HepG2 (cell line): ENCODE data around the gene PLCXD1. TPM values are rescaled to one million over a fixed set of nuclear protein-coding genes. Genes with fewer than 3 reads are reported as not detected.

Experiments
- CAMTA2 ChIP-seq: sonication (generic); formaldehyde crosslinking; IDR thresholded peaks from 2 replicates; pipeline ENCODE4 v1.4.0; 2020; ENCODE audit warnings: mild to moderate bottlenecking, missing genetic modification reagents, borderline replicate concordance
- CBX1 ChIP-seq: IDR thresholded peaks from one replicate; pipeline ENCODE4 v1.6.1; 2016; ENCODE audit warnings: antibody characterized with exemption, low read depth
- EEA1 ChIP-seq: sonication (generic); formaldehyde crosslinking; IDR thresholded peaks from 2 replicates; pipeline ENCODE4 v1.5.1; 2020; ENCODE audit warnings: mild to moderate bottlenecking, missing genetic modification reagents, borderline replicate concordance
- GATA4 ChIP-seq: sonication (generic); IDR thresholded peaks from 2 replicates; pipeline ENCODE4 v1.6.1; 2016; ENCODE audit warnings: antibody characterized with exemption, low read depth, borderline replicate concordance
- GFI1 ChIP-seq: sonication (generic); formaldehyde crosslinking; IDR thresholded peaks from 2 replicates; pipeline ENCODE4 v1.5.0; 2020; ENCODE audit warnings: missing genetic modification reagents, mild to moderate bottlenecking, borderline replicate concordance
- GLI4 ChIP-seq: sonication (generic); formaldehyde crosslinking; IDR thresholded peaks from 2 replicates; pipeline ENCODE4 v1.5.1; 2020; ENCODE audit warnings: missing genetic modification reagents, mild to moderate bottlenecking, moderate library complexity, borderline replicate concordance
- HDAC1 ChIP-seq: sonication (generic); formaldehyde crosslinking; IDR thresholded peaks from 2 replicates; pipeline ENCODE4 v1.5.1; 2020; ENCODE audit warnings: mild to moderate bottlenecking, missing genetic modification reagents
- HES4 ChIP-seq: sonication (generic); formaldehyde crosslinking; IDR thresholded peaks from 2 replicates; pipeline ENCODE4 v1.9.0; 2021; ENCODE audit warnings: mild to moderate bottlenecking, missing genetic modification reagents, borderline replicate concordance
- HOXA5 ChIP-seq: sonication (generic); formaldehyde crosslinking; IDR thresholded peaks from 2 replicates; pipeline ENCODE4 v1.4.0; 2020; ENCODE audit warnings: missing genetic modification reagents
- IRX3 ChIP-seq: sonication (generic); formaldehyde crosslinking; IDR thresholded peaks from 2 replicates; pipeline ENCODE4 v1.8.1; 2023; ENCODE audit warnings: mild to moderate bottlenecking, low read depth, missing genetic modification reagents, borderline replicate concordance
- KDM2A ChIP-seq: sonication (generic); formaldehyde crosslinking; IDR thresholded peaks from 2 replicates; pipeline ENCODE4 v1.4.0; 2020; ENCODE audit warnings: low read depth, missing genetic modification reagents, borderline replicate concordance
- NFYB ChIP-seq: sonication (generic); formaldehyde crosslinking; IDR thresholded peaks from 2 replicates; pipeline ENCODE4 v1.4.0; 2020; ENCODE audit warnings: missing genetic modification reagents
- NR2F2 ChIP-seq: IDR thresholded peaks from 2 replicates; pipeline ENCODE4 v1.6.1; 2012; ENCODE audit warnings: low read depth, inconsistent platforms, borderline replicate concordance
- PAWR ChIP-seq: sonication (generic); formaldehyde crosslinking; IDR thresholded peaks from 2 replicates; pipeline ENCODE4 v1.4.0; 2020; ENCODE audit warnings: missing genetic modification reagents, mild to moderate bottlenecking, borderline replicate concordance
- PCBP1 ChIP-seq: fragments of 200-400 bp; formaldehyde crosslinking; IDR thresholded peaks from 2 replicates; pipeline ENCODE4 v1.6.1; 2017; ENCODE audit warnings: mild to moderate bottlenecking, low read depth, low read length, borderline replicate concordance
- SOX6 ChIP-seq, 2 experiments: fragments of 450-650 bp in 1 of 2; sonication (generic) in 1 of 2; formaldehyde crosslinking in 1 of 2; IDR thresholded peaks; 2 replicates each; pipeline versions ENCODE4 v1.4.0 to v1.6.1; 2017 to 2020; ENCODE audit warnings: antibody characterized with exemption in 1 of 2, mild to moderate bottlenecking in 1 of 2, missing genetic modification reagents in 1 of 2
- ZNF350 ChIP-seq: sonication (generic); formaldehyde crosslinking; IDR thresholded peaks from 2 replicates; pipeline ENCODE4 v1.4.0; 2020; ENCODE audit warnings: mild to moderate bottlenecking, low read depth, missing genetic modification reagents, borderline replicate concordance
- ZNF605 ChIP-seq: sonication (generic); formaldehyde crosslinking; IDR thresholded peaks from 2 replicates; pipeline ENCODE4 v1.8.0; 2022; ENCODE audit warnings: mild to moderate bottlenecking, missing genetic modification reagents
- ZNF678 ChIP-seq: sonication (generic); formaldehyde crosslinking; IDR thresholded peaks from 2 replicates; pipeline ENCODE4 v1.4.0; 2020; ENCODE audit warnings: mild to moderate bottlenecking, missing genetic modification reagents
- ZSCAN30 ChIP-seq: sonication (generic); formaldehyde crosslinking; IDR thresholded peaks from 2 replicates; pipeline ENCODE4 v1.5.0; 2020; ENCODE audit warnings: mild to moderate bottlenecking, missing genetic modification reagents
- polyA plus RNA-seq, 8 experiments: library from polyadenylated mRNA; depleted of rRNA in 3 of 8; stranded (reverse) in 7 of 8; unstranded in 1 of 8; fragments of >200 nt; fragmentation: Illumina TruSeq in 4 of 8; extraction: Trizol in 4 of 8; gene quantifications; 2 replicates each; pipeline versions ENCODE4 v1.2.1 to v1.2.3, GENCODE V29; 2011 to 2016; ENCODE audit warnings: low read depth in 4 of 8, missing spikeins in 1 of 8, mixed read lengths in 1 of 8; ENCODE audit not compliant: insufficient read depth in 1 of 8
- total RNA-seq, 5 experiments: library from RNA; depleted of rRNA; stranded (reverse); fragments of >200 nt; fragmentation: Illumina TruSeq; extraction: Trizol; gene quantifications; 2 replicates each; pipeline ENCODE4 v1.2.3, GENCODE V29; 2016; ENCODE audit warnings: low read depth in 1 of 5
- TF ChIP-seq, protein P1 (sequence below): sonication (generic); formaldehyde crosslinking; IDR thresholded peaks from 2 replicates; pipeline ENCODE4 v1.4.0; 2020; ENCODE audit warnings: missing genetic modification reagents
- TF ChIP-seq, protein P2 (sequence below): sonication (generic); formaldehyde crosslinking; IDR thresholded peaks from 2 replicates; pipeline ENCODE4 v1.4.0; 2020; ENCODE audit warnings: mild to moderate bottlenecking, missing genetic modification reagents
- TF ChIP-seq, protein P3 (sequence below): IDR thresholded peaks from 2 replicates; pipeline ENCODE4 v1.6.1; 2016; ENCODE audit warnings: mild to moderate bottlenecking

Gene PLCXD1
- total and polyA plus RNA-seq, 2 of the 13 experiments (the other 11 are each of a cell fraction or from before 2014, with no cell fraction given), result 87.7 to 153 TPM

DNA sequence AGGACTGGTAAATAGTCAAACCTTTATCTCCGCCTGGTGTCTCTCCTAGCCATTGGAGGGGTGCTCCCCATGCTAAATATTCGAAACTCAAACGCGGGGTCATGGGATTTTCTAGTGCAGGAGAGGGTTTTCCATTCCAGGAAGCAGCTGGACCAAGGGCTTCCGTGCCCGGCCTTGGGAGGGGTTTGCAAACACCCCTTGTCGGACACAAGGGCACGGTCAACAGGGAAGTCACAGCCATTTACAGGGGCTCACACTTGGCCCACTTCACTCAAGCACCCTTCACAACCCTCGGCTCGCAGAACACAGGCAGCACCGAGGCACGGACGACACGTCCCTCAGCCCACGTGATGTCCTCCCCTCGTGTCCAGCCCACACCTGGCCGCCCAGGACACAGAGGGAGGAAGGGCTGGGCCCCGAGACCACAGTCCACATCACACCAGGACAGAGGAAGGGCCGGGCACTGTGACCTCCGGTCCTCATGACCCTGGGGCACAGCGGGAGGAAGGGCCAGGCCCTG, 10.3 kb upstream of the PLCXD1 start (continued):
- TF ChIP-seq, protein P1, sequence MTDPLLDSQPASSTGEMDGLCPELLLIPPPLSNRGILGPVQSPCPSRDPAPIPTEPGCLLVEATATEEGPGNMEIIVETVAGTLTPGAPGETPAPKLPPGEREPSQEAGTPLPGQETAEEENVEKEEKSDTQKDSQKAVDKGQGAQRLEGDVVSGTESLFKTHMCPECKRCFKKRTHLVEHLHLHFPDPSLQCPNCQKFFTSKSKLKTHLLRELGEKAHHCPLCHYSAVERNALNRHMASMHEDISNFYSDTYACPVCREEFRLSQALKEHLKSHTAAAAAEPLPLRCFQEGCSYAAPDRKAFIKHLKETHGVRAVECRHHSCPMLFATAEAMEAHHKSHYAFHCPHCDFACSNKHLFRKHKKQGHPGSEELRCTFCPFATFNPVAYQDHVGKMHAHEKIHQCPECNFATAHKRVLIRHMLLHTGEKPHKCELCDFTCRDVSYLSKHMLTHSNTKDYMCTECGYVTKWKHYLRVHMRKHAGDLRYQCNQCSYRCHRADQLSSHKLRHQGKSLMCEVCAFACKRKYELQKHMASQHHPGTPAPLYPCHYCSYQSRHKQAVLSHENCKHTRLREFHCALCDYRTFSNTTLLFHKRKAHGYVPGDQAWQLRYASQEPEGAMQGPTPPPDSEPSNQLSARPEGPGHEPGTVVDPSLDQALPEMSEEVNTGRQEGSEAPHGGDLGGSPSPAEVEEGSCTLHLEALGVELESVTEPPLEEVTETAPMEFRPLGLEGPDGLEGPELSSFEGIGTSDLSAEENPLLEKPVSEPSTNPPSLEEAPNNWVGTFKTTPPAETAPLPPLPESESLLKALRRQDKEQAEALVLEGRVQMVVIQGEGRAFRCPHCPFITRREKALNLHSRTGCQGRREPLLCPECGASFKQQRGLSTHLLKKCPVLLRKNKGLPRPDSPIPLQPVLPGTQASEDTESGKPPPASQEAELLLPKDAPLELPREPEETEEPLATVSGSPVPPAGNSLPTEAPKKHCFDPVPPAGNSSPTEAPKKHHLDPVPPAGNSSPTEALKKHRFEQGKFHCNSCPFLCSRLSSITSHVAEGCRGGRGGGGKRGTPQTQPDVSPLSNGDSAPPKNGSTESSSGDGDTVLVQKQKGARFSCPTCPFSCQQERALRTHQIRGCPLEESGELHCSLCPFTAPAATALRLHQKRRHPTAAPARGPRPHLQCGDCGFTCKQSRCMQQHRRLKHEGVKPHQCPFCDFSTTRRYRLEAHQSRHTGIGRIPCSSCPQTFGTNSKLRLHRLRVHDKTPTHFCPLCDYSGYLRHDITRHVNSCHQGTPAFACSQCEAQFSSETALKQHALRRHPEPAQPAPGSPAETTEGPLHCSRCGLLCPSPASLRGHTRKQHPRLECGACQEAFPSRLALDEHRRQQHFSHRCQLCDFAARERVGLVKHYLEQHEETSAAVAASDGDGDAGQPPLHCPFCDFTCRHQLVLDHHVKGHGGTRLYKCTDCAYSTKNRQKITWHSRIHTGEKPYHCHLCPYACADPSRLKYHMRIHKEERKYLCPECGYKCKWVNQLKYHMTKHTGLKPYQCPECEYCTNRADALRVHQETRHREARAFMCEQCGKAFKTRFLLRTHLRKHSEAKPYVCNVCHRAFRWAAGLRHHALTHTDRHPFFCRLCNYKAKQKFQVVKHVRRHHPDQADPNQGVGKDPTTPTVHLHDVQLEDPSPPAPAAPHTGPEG (CRISPR knock-in tag), result no peak
- TF ChIP-seq CAMTA2 (CRISPR knock-in tag) (no peak), IRX3 (CRISPR knock-in tag) (no peak), GFI1 (no peak), HDAC1 (peak; percentile 92), ZNF678 (CRISPR knock-in tag) (no peak), CBX1 (no peak), ZNF605 (CRISPR knock-in tag) (no peak), ZNF350 (CRISPR knock-in tag) (0 out of 2 replicates have a peak, but pooled peaks have one; percentile 16), HES4 (CRISPR knock-in tag) (0 out of 2 replicates have a peak, but pooled peaks have one; percentile 60), EEA1 (CRISPR knock-in tag) (no peak), PCBP1 (no peak), SOX6 (IDR thresholded peaks at IDR 0.05) (no peak), SOX6 (CRISPR knock-in tag; IDR thresholded peaks at IDR 0.05) (peak; percentile 61), GATA4 (no peak), NFYB (no peak), NR2F2 (no peak), KDM2A (CRISPR knock-in tag) (no peak), PAWR (CRISPR knock-in tag) (no peak), HOXA5 (CRISPR knock-in tag) (no peak), GLI4 (no peak), ZSCAN30 (CRISPR knock-in tag) (no peak)
- TF ChIP-seq, protein P2, sequence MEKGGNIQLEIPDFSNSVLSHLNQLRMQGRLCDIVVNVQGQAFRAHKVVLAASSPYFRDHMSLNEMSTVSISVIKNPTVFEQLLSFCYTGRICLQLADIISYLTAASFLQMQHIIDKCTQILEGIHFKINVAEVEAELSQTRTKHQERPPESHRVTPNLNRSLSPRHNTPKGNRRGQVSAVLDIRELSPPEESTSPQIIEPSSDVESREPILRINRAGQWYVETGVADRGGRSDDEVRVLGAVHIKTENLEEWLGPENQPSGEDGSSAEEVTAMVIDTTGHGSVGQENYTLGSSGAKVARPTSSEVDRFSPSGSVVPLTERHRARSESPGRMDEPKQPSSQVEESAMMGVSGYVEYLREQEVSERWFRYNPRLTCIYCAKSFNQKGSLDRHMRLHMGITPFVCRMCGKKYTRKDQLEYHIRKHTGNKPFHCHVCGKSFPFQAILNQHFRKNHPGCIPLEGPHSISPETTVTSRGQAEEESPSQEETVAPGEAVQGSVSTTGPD (CRISPR knock-in tag), result no peak
- TF ChIP-seq, protein P3, sequence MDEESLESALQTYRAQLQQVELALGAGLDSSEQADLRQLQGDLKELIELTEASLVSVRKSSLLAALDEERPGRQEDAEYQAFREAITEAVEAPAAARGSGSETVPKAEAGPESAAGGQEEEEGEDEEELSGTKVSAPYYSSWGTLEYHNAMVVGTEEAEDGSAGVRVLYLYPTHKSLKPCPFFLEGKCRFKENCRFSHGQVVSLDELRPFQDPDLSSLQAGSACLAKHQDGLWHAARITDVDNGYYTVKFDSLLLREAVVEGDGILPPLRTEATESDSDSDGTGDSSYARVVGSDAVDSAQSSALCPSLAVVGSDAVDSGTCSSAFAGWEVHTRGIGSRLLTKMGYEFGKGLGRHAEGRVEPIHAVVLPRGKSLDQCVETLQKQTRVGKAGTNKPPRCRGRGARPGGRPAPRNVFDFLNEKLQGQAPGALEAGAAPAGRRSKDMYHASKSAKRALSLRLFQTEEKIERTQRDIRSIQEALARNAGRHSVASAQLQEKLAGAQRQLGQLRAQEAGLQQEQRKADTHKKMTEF, result 0 out of 2 replicates have a peak, but pooled peaks have one; percentile 31
